ENCODE results near the gene FBXO44.

The FBXO44 gene

DNA sequence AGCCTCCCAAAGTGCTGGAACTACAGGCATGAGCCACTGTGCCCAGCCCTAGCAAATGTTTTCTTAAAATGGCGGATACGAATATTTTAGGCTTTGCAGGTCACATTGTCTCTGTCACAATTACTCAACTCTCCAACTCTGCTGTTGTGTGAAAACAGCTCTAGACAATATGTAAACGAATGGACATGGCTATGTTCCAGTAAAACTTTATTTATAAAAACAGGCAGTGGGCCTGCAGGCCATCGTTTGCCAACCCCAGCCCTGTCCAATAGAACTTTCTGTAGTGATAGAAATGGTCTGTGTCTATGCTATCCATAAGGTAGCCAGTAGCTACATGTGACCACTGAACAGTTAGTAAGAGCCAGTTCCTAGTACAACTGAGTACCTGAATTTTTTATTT is 5.1 kb downstream of the FBXO44 start:
- DNase-seq (ENCODE audit: low read depth): no peak

DNA sequence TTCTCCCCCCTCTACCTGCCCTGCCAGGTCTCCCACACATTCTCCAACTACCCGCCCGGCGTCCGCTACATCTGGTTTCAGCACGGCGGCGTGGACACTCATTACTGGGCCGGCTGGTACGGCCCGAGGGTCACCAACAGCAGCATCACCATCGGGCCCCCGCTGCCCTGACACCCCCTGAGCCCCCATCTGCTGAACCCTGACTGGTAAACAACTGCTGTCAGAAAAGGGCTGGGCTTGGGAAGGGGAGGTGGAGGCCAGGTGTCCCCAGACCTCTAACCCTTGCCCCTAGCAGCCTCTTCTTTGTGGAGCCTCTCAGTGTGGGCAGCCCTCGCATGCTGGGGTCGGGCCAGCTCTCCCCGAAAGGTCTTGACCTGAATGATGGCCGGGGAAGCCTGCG is 6.4 kb downstream of the FBXO44 start:
- no peak for DNase-seq (ENCODE audit: low read depth)

GRCh38 chr1:11664336-11665065 is 9.8 kb downstream of the FBXO44 start:
- DNase-seq (ENCODE audit: low read depth): peak; percentile 40

DNA sequence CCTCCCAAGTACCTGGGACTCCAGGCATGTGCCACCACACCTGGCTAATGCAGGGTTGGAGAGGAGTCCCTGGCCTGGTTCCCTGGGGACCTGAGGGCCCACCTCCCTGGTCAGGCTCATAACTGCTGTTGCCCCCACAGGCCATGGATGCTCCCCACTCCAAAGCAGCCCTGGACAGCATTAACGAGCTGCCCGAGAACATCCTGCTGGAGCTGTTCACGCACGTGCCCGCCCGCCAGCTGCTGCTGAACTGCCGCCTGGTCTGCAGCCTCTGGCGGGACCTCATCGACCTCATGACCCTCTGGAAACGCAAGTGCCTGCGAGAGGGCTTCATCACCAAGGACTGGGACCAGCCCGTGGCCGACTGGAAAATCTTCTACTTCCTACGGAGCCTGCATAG is 13.8 kb downstream of the FBXO44 start:
- DNase-seq (ENCODE audit: low read depth): no peak

DNA sequence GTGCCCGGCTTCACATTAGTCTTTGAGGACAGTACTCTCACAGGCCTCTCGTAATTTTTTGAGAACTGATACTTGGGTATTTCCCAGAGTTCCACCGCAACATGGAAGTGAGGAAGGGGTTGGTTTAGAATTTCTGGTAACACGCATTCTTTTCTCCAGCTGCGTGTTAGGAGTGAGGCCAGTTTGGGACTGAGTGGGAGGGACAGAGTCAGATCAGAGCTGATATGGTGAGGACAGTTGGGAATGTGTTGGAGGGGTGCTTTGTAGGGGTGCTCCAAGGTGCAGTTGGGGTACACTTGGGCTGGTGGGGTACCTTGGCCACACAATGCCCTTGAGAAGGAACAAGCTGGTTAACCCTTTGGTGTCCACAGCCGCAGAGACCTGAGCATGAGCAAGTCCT is 16.1 kb downstream of the FBXO44 start:
- no peak for DNase-seq (ENCODE audit: low read depth)

GRCh38 chr1:11671205-11671543 is 16.5 kb downstream of the FBXO44 start:
- no peak for DNase-seq (ENCODE audit: low read depth)

DNA sequence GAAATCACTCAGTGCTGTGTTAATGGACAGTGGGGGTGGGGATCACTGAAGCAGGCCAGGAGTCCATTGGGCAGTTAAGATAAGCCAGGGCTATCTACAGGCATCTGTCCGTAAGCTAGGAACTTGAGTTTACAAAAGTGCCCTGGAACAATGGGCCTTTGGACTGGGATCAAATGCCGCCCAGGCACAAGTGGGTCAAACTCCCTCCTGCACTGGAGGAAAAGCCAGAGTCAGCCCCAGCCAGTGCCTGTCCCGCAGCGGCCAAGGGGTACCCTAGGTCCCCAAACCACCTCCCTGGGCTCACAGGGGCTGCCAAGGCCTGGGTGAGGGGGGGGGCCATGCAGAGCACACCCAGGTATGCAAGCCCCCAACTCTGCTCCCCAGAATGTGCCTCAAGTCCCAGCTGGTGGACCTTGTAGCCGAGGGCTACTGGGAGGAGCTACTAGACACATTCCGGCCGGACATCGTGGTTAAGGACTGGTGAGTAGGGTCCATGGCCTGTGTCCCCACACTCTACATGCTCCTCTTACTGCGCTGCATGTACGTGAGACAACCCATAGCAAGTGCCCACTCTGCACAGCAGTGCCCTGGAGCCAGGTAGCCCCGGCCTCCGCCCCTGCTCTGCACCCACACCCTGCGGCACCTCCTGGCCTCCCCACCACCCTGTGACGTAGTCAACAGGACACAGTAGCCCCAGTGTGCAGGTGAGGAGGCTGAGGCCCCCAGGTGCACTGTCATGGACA is 17.0 kb downstream of the FBXO44 start:
- DNase-seq (ENCODE audit: low read depth): no peak

DNA sequence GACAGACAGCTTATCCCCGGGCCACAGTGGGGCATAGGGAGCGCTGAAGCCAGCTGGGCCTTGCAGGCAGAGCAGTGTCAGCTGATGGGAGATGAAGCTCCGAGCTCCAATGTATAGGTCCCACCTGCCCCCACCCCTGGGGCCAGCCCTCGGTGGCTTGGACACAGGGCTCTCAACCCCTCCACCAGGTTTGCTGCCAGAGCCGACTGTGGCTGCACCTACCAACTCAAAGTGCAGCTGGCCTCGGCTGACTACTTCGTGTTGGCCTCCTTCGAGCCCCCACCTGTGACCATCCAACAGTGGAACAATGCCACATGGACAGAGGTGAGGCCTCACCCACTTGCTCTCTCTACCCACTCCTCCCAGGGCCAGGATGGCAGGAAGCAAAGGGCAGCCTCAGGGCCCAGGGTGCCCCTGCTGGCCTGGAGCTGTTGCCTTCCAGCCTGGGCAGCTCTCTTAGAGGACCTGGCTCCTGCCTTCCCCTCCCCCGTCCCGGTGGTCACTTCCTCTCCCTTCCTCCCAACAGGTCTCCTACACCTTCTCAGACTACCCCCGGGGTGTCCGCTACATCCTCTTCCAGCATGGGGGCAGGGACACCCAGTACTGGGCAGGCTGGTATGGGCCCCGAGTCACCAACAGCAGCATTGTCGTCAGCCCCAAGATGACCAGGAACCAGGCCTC is 18.6 kb downstream of the FBXO44 start:
- no peak for DNase-seq (ENCODE audit: low read depth)

GRCh38 chr1:11674488-11674887 is 19.8 kb downstream of the FBXO44 start:
- DNase-seq (ENCODE audit: low read depth): no peak

DNA sequence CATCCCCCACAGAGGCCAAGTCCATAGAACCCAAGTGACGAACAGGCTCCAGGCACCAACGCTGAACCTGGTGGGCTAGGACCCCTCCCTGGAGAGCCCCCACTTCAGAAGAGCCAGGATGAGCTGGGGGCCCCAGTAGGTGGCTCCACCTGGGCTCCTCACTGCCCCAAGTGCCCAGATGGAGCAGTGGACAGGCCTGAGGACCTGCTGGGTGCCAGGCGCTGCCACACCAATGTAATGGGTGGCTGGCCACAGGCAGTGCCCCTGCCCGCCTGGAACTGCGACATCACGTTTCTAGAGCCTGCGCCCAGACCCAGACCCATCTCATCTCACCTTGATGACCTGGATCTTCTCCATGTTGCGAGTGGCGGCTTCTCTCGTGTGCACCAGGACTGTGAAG is 20.6 kb downstream of the FBXO44 start:
- DNase-seq (ENCODE audit: low read depth): no peak

DNA sequence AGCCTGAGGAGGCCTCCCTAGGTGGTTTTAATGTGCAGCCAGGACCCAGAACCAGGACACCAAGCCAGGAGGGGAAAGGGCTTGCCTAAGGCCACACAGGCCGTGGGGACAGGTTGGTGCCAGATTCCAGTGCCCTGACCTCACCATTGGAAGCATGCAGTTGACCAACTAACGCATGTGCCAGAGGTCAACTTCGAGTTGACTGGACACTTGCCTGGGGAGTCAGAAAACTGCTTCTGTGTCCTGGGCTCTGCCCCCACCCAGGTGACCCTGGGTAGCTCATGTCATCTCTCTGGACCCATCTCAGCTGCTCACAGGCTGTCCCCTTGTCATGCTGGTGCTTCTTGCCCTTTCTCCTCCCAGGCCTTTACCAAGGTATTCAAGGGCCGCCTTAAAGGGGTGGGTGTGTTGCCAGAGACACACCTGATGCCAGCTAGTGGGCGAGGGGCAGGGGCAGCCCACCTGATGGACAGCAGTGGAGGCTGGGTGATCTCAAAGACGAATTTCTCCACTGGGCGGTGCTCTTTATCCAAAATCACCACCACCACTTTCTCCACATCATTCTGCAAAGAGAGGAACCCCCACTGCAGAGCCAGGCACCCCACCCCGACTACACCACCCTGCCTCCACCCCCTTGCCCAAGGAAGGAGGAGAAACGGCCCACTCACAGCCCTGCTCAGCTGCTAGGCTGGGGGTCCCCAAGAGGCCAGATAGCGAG is 21.9 kb downstream of the FBXO44 start:
- DNase-seq (ENCODE audit: low read depth): no peak

- DNase-seq (ENCODE audit: low read depth): no peak
Observed at GRCh38 chr1:11678442-11678841, 23.8 kb downstream of the FBXO44 start.

DNA sequence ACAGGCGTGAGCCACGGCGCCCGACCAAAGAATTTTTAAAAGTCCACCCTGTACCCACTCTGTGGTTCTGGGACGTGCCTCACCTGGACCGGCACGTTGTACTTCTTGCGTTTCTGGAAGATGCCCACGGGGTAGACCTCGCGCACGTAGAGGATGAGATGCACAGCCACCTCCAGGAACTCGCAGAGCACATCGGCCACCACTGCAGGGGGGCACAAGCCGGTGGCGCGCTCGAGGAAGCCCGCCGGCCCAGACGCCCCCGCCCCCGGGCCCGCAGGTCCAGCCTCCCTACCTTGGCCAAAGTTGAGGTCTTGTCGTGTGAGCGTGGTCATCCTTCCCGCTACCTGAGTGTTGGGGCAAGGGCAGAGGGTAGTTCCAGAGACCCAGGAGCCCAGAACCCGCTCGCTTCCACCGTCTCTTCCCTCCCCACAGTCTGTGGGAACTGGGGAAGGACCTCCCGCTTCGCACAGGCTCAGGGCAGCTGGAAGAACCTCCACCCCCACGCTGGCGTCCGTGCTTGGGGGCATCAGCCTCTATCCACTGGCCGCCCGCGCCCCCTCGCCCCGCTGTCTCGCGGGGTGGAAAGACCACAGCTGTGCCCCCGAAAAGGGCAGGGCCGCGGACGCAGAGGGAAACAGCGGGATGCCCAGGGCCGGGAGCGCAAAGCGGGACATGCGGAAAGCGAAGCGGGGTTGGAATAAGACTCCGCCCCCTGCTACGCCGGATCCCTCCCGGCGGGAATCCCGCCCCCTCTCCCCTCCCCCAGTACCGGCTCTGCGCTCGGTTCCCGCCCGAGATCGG is 25.8 kb downstream of the FBXO44 start:
- no peak for DNase-seq (ENCODE audit: low read depth)

DNA sequence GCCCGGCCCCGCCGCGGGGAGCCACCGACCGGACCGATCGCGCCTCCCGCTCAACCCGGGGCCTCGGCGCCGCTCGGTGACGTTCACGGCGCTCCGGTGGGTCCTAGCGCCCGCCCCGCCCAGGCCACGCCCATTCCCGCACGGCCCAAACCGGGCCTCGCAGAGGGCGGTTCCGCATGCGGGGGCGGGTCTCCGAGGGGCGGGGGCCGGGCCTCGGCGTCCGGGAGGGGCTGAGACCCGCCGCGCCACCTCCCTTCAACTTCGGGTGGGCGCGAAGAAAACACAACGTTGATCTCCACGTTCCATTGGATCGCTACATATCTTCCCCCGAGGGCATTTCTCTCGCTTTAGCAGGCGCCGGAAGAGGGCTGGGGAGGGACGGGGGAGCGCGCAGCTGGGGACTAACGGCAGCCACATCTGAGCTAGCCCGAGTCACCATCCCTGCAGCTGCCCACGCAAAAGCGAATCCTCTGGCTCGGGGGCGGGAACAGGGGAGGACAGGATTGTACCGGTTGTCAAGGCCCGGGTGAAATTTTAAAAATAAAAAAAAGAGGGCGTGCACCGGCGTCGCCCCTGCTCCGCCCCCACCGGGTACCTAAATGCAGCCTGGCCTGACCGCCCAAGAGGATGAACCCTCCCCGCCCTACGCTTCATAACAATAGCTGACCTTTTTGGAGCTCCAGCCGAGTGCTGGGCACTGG is 26.5 kb downstream of the FBXO44 start, which contains the start of gene MAD2L2:
TSS of gene MAD2L2 (minus strand) at position 78 of the 701 bp plus-strand sequence. CDS start 547 bp downstream, outside the sequence.
- peak; percentile 78 for DNase-seq (ENCODE audit: low read depth)

- no peak for DNase-seq (ENCODE audit: low read depth)
Observed at GRCh38 chr1:11682287-11682771, 27.7 kb downstream of the FBXO44 start.

DNA sequence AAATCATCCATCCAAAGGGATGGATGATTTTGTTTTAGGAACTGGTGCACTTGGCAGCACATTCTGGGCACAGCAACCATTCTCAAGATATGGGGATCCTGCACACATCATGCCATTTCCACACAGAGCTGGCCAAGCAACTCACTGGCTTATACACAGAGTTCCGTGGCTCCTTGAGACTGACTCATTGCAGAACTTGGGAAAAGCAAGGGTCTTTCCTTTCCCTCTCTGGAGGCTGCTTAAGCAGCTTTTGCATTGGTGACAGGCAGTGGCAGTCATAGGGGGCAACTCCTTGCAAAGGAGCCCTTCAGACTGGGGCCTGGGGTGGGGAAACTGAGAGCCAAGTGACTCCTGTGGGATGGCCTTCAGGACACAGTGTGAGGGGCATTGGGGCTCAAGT is 28.1 kb downstream of the FBXO44 start:
- no peak for DNase-seq (ENCODE audit: low read depth)

DNA sequence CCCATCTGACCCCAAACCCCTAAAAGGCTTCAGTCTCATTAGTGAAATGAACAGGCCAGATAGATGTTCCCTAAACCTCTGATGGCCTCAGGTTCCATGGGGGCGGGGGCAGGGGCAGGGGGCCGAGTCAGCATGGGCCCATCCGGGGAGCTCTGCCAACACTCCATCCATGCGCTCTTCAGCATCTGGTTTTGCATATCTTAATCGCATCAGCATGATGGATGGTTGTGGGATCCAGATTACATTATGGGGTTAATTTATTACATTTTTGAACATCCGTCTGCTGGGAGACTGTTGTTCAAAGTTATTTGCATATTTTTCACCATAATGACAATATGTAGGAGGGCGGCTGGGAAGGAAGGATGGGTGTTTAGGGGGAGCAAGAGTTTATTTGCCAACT is 29.4 kb downstream of the FBXO44 start:
- no peak for DNase-seq (ENCODE audit: low read depth)

DNA sequence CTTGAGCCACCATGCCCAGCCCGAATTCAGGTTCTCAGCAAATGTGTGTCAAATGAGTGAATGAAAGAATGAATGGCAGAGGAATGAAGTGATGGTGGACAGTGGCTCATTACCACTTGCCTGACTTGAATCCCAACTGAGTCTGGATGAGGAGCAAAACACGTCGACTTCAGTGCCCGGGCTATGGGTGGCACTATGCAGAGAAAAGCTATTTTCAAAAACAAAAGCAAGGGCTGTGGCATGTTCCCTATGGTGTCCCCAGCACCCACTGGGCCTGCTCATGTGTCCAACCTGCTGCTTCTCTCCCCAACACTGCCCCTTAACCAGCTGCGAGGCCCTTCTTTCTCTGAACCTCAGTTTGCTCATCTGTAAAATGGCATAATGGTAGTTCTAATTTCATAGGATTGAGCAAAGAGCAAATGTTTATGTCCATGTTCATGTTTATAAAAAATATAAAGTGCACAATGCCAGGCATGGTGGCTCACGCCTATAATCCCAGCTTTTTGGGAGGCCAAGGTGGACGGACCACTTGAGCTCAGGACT is 30.6 kb downstream of the FBXO44 start:
- no peak for DNase-seq (ENCODE audit: low read depth)

DNA sequence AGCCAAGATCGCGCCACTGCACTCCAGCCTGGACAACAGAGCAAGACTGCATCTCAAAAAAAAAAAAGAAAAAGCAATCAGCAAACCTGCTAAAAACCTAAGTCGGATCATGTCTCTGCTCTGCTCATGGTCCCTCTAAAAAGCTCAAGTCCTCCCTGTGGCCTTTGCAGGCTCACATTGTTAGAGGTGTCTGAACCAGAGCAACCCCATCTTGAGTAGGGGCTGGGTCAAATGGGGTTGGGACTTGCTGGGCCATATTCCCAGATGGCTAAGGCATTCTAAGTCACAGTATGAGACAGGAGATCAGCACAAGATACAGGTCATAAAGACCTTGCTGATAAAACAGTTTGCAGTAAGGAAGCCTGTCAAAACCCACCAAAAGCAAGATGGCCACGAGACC is 33.8 kb downstream of the FBXO44 start:
- DNase-seq (ENCODE audit: low read depth): no peak

Data from stimulated activated CD8-positive, alpha-beta memory T cell treated with anti-CD3 and anti-CD28 coated beads, Interleukin-12 subunit alpha, Interleukin-12 subunit beta, amount 100 ng/mL, for 1 hour (primary cell).